ENCODE results near the gene IL18R1.

IL18R1 gene

GRCh38 chr2:102387763-102388546 is 32.4 kb downstream of the IL18R1 start:
- DNase-seq (ENCODE audit: low read depth in 1 of 2, low spot score in 1 of 2), result no peak

- DNase-seq (ENCODE audit: low read depth in 1 of 2, low spot score in 1 of 2), result no peak
Measured at GRCh38 chr2:102391565-102391964, 36.0 kb downstream of the IL18R1 start.

GRCh38 chr2:102392096-102392495 is 36.5 kb downstream of the IL18R1 start:
- DNase-seq (ENCODE audit: low read depth in 1 of 2, low spot score in 1 of 2), result no peak

GRCh38 chr2:102392942-102393341 is 37.3 kb downstream of the IL18R1 start:
- DNase-seq (ENCODE audit: low read depth in 1 of 2, low spot score in 1 of 2), result no peak

- DNase-seq (ENCODE audit: low read depth in 1 of 2, low spot score in 1 of 2), result no peak
Measured at GRCh38 chr2:102396012-102396411, 40.4 kb downstream of the IL18R1 start.

- no peak for DNase-seq (ENCODE audit: low read depth in 1 of 2, low spot score in 1 of 2)
Measured at GRCh38 chr2:102397209-102397608, 41.6 kb downstream of the IL18R1 start.

GRCh38 chr2:102399499-102400141 is 44.0 kb downstream of the IL18R1 start:
- DNase-seq (ENCODE audit: low read depth in 1 of 2, low spot score in 1 of 2), result no peak

- no peak for DNase-seq (ENCODE audit: low read depth in 1 of 2, low spot score in 1 of 2)
Measured at GRCh38 chr2:102401456-102401855, 45.9 kb downstream of the IL18R1 start.

GRCh38 chr2:102401865-102402264 is 46.3 kb downstream of the IL18R1 start:
- no peak for DNase-seq (ENCODE audit: low read depth in 1 of 2, low spot score in 1 of 2)

- DNase-seq (ENCODE audit: low read depth in 1 of 2, low spot score in 1 of 2), result no peak
Measured at GRCh38 chr2:102410952-102411351, 55.4 kb downstream of the IL18R1 start.

GRCh38 chr2:102412199-102412598 is 56.6 kb downstream of the IL18R1 start:
- DNase-seq (ENCODE audit: low read depth in 1 of 2, low spot score in 1 of 2), result no peak

GRCh38 chr2:102417946-102418345 is 62.4 kb downstream of the IL18R1 start:
- DNase-seq (ENCODE audit: low read depth in 1 of 2, low spot score in 1 of 2), result no peak

- DNase-seq (ENCODE audit: low read depth in 1 of 2, low spot score in 1 of 2), result no peak
Measured at GRCh38 chr2:102418421-102418961, 62.9 kb downstream of the IL18R1 start.

GRCh38 chr2:102420290-102420689 is 64.7 kb downstream of the IL18R1 start:
- DNase-seq (ENCODE audit: low read depth in 1 of 2, low spot score in 1 of 2), result no peak

GRCh38 chr2:102421890-102422759 is 66.5 kb downstream of the IL18R1 start:
- no peak for DNase-seq (ENCODE audit: low read depth in 1 of 2, low spot score in 1 of 2)

GRCh38 chr2:102422910-102423309 is 67.3 kb downstream of the IL18R1 start, which contains the start of gene IL18RAP:
Gene IL18RAP (plus strand): TSS chr2:102423160. CDS start chr2:102423278, 118 bp downstream.
- no peak for DNase-seq (ENCODE audit: low read depth in 1 of 2, low spot score in 1 of 2)

- DNase-seq (ENCODE audit: low read depth in 1 of 2, low spot score in 1 of 2), result no peak
Measured at GRCh38 chr2:102423368-102423767, 67.8 kb downstream of the IL18R1 start.

GRCh38 chr2:102424754-102425153 is 69.2 kb downstream of the IL18R1 start:
- no peak for DNase-seq (ENCODE audit: low read depth in 1 of 2, low spot score in 1 of 2)

GRCh38 chr2:102425441-102426132 is 70.0 kb downstream of the IL18R1 start:
- DNase-seq (ENCODE audit: low read depth in 1 of 2, low spot score in 1 of 2), result no peak

GRCh38 chr2:102427249-102427648 is 71.7 kb downstream of the IL18R1 start:
- no peak for DNase-seq (ENCODE audit: low read depth in 1 of 2, low spot score in 1 of 2)

- no peak for DNase-seq (ENCODE audit: low read depth in 1 of 2, low spot score in 1 of 2)
Measured at GRCh38 chr2:102428573-102428972, 73.0 kb downstream of the IL18R1 start.

Measured in activated T-helper 1 cell treated with anti-CD3 and anti-CD28 coated beads, Interleukin-2, amount 50 U/mL, for 16 hours (primary cell).